Stimulated activated naive B cell treated with anti-CD40 and anti-IgM and Interleukin-4, amounts not matched to agents 10 μg/mL and 1 μg/mL and 100 μg/mL, for 72 hours (primary cell): ENCODE results near the gene NRGN.
"Not testable (repeated sequence)": the region's sequence is repeated elsewhere in the genome, so short reads cannot be mapped to it uniquely, and the experiment has no call there.

Experiments
- ATAC-seq, 2 donors: fragments of 150-1000 bp; cut with Tn5 transposase; replicated peaks; 2 replicates each; pipeline ENCODE4 v1.10.0; 2021; ENCODE audit warnings: moderate library complexity in 1 of 2
- DNase-seq: peaks from one replicate; pipeline ENCODE4 v3.0.0; 2021
- H3K27ac Mint-ChIP-seq: one replicate; pipeline ENCODE4 v1.8.0; 2022; ENCODE audit warnings: mild to moderate bottlenecking, mixed read lengths
- H3K27me3 Mint-ChIP-seq, 2 donors: one replicate each; pipeline ENCODE4 v1.8.0; 2022; ENCODE audit warnings: mixed read lengths in 2 of 2
- H3K36me3 Mint-ChIP-seq, 2 donors: one replicate each; pipeline ENCODE4 v1.8.0; 2022; ENCODE audit warnings: mixed read lengths in 2 of 2, mild to moderate bottlenecking in 1 of 2
- H3K4me1 Mint-ChIP-seq, 2 donors: one replicate each; pipeline ENCODE4 v1.8.0; 2022; ENCODE audit warnings: mixed read lengths in 2 of 2, mild to moderate bottlenecking in 1 of 2
- H3K4me3 Mint-ChIP-seq, 2 donors: one replicate each; pipeline ENCODE4 v1.8.0; 2022; ENCODE audit warnings: mild to moderate bottlenecking in 2 of 2, mixed read lengths in 2 of 2, moderate library complexity in 1 of 2
- H3K9me3 Mint-ChIP-seq, 2 donors: one replicate each; pipeline ENCODE4 v1.8.0; 2022; ENCODE audit warnings: mixed read lengths in 2 of 2, mild to moderate bottlenecking in 1 of 2

The NRGN gene

DNA sequence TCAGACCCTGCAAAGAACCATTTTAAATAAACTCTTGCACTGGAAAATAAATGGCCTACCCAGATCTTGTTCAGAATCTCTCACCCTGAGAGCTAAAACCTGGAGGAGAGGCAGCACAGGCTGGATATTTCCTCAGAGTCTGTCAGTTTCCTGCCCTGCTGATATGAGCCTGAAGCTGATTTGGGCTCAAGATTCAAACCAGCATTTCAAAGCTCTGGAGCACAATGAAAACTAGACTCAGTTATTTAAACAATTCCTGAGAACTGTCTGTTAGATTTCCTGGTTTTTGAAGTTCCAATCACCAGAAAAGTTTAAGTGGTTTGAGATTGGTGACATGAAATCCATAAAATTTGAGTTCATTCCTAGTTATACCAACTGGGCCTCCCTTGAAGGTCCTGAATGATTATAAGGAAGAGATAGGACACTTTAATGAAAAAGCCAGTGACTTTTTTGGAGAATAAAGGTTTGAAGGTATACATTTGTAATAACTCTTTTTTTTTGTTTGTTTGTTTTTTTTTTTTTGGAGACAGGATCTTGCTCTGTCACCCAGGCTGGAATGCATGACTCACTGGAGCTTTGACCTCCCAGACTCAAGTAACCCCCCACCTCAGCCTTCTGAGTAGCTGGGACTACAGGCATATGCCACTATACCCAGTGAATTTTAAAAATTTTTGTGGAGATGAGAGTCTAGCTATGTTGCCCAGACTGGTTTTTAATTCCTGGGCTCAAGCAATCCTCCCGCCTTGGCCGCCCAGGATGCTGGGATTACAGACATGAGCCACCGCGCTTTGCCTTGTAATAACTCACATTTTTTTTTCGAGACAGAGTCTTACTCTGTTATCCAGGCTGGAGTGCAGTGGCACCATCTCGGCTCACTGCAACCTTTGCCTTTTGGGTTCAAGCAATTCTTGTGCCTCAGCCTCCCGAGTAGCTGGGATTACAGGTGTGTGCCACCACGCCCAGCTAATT is 30.3 kb downstream of the NRGN start:
- Mint-ChIP-seq H3K9me3 (no peaks in the 10 kb centered on the region), H3K27me3 (no peaks in the 10 kb centered on the region), H3K4me3 (no peak overlapping the region), H3K27ac (no peak overlapping the region), H3K4me1 (peaks cover under 1 to 3% of the 10 kb centered on the region in 2 donors), H3K36me3 (peaks cover 24 to 32% of the 10 kb centered on the region in 2 donors)
- no peak for DNase-seq
- no peak for ATAC-seq

DNA sequence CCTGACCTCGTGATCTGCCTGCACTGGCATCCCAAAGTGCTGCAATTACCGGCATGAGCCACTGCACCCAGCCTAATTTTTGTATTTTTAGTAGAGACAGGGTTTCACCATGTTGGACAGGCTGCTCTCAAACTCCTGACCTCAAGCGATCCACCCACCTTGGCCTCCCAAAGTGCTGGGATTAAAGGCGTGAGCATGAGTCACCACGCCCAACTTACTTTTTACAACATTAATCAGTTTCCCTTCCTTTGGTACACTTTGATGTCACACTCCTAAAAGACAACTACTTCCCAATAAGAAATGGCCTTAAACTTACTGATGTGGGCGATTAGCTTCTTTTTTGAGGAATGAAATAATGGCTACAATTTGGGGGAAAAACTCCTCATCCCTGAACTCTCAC is 31.2 kb downstream of the NRGN start:
- DNase-seq, H3K4me1 Mint-ChIP-seq, H3K4me3 Mint-ChIP-seq, H3K27ac Mint-ChIP-seq, ATAC-seq, H3K27me3 Mint-ChIP-seq, H3K9me3 Mint-ChIP-seq: not testable (repeated sequence)
- peaks cover 22 to 28% of the 10 kb centered on the region in 2 donors for H3K36me3 Mint-ChIP-seq

DNA sequence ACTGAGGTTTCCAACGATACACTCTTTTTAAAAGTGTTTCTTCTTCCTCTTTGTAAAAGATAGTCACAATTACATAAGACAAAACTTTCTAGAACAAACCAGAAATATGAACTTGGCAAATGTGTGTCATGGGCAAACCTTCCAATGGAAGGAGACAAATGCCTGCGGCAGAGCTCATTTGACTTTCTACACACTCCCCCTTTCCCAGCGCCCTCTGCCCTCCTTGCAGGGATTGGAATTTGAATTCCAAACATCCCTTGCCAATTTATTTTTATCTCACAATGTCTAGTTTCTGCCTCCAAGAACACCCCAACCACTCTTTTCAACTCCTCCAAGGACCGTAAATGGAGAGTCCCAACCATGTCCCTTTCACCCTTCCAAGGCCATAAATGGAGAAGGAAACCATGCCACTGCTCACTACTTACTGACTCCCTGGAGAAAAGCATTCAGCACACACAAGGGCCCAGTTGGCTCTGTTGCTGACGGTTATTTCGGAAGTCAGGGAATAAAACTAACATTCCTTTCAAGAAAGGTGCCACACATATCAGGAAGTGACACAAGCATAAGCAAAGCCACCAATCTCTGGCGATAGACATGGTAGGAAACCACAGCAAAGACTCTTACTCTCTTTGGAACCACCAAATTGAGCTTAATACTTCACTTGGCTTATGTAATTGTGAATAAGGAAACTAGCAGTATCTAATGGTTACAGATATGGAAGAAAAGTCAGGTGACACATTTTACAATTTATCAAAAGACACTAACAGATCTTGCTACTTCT is 37.3 kb downstream of the NRGN start:
- Mint-ChIP-seq H3K9me3 (no peaks in the 10 kb centered on the region), H3K27me3 (no peaks in the 10 kb centered on the region), H3K4me3 (no peak overlapping the region), H3K4me1 (peaks cover 17 to 29% of the 10 kb centered on the region in 2 donors), H3K36me3 (peaks cover 16 to 27% of the 10 kb centered on the region in 2 donors), H3K27ac (no peak overlapping the region)
- ATAC-seq = no peak
- DNase-seq = no peak

DNA sequence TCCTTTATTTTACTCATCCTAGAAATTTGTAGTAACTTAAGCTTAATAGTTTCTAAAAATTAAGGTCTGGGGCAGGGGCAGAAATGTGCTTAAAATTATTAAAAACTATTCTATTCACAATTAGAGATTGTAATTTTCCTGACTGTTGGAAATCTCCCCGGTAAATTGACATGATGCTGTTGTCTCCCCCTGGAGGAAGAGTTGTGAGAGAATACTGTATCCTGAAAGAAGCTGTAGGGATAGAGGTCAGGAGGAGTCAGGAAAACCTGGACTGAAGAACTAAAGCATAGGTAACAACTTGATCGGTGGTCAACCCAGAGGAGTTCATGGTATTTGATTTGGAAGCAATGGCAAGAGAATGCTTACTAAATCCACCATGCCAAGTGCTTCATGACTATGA is 38.5 kb downstream of the NRGN start:
- no peak for DNase-seq
- Mint-ChIP-seq H3K27me3 (no peaks in the 10 kb centered on the region), H3K27ac (no peak overlapping the region), H3K36me3 (peaks cover 13 to 22% of the 10 kb centered on the region in 2 donors), H3K4me1 (peaks cover 17 to 29% of the 10 kb centered on the region in 2 donors), H3K4me3 (no peak overlapping the region), H3K9me3 (no peaks in the 10 kb centered on the region)
- no peak for ATAC-seq

DNA sequence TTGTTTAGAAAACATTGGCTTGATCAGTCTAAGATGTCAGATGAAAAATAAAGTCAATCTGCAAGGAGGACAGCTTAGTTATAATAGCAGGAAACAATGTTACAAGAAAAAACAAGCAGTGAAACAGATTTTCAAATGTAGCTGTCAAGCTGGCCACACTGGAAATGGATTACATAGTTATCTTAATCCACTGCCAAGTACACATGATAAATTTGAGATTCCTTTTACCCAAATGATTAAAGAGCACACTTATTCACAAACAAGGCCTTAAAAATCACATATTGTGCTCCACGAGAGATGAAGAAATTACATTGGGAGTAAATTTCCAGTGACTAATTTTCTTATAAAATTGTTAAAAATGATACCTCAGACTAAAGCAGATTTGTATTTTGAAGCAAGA is 39.8 kb downstream of the NRGN start:
- no peak for DNase-seq
- Mint-ChIP-seq H3K36me3 (peaks cover 13 to 22% of the 10 kb centered on the region in 2 donors), H3K27me3 (no peaks in the 10 kb centered on the region), H3K9me3 (no peaks in the 10 kb centered on the region), H3K27ac (no peak overlapping the region), H3K4me3 (no peak overlapping the region), H3K4me1 (peaks cover 17 to 29% of the 10 kb centered on the region in 2 donors)
- no peak for ATAC-seq

DNA sequence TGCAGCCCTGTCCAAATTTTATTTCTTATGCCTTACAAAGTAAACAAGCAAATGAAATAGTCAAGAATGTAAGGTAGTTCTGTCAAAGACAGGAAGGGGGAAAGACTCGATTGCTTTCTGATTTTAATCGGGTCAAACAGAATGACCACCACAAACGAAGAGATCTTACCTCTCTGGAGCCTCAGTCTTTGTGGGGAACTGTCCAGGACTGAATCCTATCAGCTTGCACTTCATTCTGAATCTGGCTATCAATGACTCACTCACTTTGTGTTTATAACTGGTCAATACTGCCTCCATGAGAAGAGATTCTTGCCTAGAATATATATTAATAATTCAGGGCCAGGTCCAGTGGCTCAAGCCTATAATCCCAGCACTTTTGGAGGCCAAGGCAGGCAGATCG is 43.3 kb downstream of the NRGN start:
- H3K4me3 Mint-ChIP-seq = no peak overlapping the region
- H3K4me1 Mint-ChIP-seq = no peaks in the 10 kb centered on the region
- ATAC-seq (no peak), DNase-seq (no peak)
- H3K27ac Mint-ChIP-seq = no peak overlapping the region
- peaks cover 8% of the 10 kb centered on the region in 2 donors for H3K36me3 Mint-ChIP-seq
- no peaks in the 10 kb centered on the region for H3K27me3 Mint-ChIP-seq
- no peaks in the 10 kb centered on the region for H3K9me3 Mint-ChIP-seq

DNA sequence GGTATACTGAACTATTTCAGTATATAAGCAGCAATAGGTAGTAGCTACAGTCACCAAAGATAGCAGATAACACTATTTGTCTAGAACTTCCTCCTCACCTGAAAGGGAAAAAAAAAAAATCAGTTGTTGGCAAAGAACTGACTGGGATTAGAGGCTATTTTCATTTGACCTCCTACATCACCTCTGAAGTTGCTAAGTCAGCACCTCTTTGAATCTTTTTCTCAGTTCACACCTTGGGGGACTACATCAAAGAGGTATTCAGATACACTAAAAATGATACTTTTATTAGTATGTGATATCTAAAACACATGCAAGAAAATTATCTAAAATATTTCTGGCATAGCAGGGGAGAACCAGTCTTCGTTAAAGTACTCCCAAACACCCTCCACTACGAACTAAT is 44.3 kb downstream of the NRGN start:
- H3K27me3 Mint-ChIP-seq = no peaks in the 10 kb centered on the region
- H3K4me3 Mint-ChIP-seq = no peak overlapping the region
- H3K4me1 Mint-ChIP-seq = no peaks in the 10 kb centered on the region
- H3K36me3 Mint-ChIP-seq = no peaks in the 10 kb centered on the region
- ATAC-seq (no peak), DNase-seq (no peak)
- H3K9me3 Mint-ChIP-seq = no peaks in the 10 kb centered on the region
- H3K27ac Mint-ChIP-seq = no peak overlapping the region

DNA sequence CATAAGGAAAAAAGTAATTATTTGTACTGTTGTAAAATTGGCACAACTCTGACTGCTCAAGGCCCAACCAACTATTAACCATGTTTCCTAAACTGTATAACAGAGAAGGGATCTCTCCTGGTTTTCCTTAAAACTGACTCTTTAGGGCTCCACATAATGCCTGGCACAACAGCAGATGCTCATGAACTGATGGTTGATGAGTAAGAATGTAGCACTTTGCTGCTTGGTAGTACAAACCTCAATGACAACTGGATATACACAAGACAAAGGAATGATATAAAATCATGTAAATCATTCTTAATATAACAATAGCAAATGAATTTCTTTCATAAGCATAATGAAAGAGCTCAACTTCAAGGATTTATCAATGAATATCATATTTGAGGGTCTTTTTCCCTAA is 48.8 kb downstream of the NRGN start:
- H3K4me3 Mint-ChIP-seq = no peak overlapping the region
- no peaks in the 10 kb centered on the region for H3K27me3 Mint-ChIP-seq
- peaks cover 3% of the 10 kb centered on the region in 2 donors for H3K36me3 Mint-ChIP-seq
- H3K4me1 Mint-ChIP-seq = peaks cover 11 to 25% of the 10 kb centered on the region in 2 donors
- no peak for DNase-seq
- H3K9me3 Mint-ChIP-seq = no peaks in the 10 kb centered on the region
- ATAC-seq = no peak
- H3K27ac Mint-ChIP-seq = no peak overlapping the region

DNA sequence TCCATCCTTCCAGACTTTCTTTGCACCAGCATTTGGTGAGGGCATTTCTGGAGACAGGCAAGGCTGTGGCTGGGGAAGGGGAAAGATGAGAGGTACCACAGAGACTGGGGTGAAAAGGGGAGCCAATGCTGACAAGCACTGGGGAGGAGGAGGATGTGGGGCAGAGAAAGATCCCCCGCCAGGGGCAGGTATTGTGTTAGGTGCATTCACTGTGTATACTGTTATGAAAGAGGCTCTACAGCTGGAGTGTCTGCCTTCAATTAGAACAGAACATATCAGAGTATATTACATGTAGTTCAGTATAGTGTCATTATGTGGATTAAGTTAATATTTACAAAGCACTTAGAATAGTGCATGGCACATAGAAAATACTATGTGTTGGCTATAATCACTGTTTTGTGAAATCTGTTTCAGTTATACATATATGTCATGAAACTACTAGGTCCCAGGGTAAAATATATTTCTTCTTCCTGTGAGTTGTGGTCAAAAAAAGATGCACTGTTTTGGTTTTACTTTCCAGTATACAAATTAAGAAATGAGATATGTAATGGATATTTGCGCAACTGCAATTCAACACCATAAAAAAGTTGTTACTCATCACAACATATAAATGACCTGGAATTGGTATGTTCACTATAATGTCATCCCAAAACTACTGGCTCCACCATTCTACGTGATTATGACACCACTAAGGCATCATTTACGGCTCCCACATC is 52.0 kb downstream of the NRGN start:
- no peak overlapping the region for H3K27ac Mint-ChIP-seq
- no peak overlapping the region for H3K4me3 Mint-ChIP-seq
- H3K27me3 Mint-ChIP-seq = no peaks in the 10 kb centered on the region
- DNase-seq (no peak), ATAC-seq (no peak)
- H3K4me1 Mint-ChIP-seq = peaks cover 11 to 25% of the 10 kb centered on the region in 2 donors
- no peaks in the 10 kb centered on the region for H3K9me3 Mint-ChIP-seq
- peaks cover 3 to 6% of the 10 kb centered on the region in 2 donors for H3K36me3 Mint-ChIP-seq

DNA sequence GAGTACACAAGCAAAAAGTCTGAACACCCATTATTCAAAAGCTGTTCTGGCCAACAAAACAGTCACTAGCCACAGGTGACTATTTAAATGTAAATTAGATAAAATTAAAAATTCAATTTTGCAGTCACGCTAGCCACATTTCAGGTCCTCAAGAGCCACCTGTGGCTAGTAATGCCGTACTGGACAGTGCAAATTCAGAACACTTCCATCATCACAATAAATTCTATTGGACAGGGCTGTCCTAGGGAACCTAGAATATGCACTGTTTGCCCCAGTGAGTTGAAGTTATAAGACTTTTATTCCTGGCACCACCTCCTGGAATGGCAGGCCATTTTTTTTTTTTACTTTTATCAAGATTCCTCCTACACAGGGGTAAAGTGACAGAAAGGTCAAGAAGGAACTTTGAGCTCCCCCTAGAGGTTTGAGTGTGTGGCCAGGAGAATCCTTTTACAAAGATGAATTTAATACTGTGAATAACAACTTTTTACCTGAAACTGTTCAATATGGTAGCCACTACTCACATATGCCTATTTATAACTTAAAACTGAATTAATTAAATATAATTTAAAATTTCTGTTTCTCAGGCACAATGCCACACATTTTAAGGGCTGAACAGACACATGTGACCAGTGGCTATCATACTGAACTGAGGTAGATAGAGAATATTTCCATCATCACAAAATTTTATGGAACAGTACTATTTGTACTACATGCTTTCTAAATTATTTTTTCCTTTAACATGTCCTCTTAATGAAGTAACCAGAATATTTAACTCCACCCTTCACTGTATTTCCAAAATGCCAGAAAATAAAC is 53.9 kb downstream of the NRGN start:
- no peaks in the 10 kb centered on the region for H3K9me3 Mint-ChIP-seq
- H3K4me1 Mint-ChIP-seq = peaks cover 14 to 34% of the 10 kb centered on the region in 2 donors
- DNase-seq (no peak), ATAC-seq (peak; percentile 66 to 84)
- peaks cover 3 to 6% of the 10 kb centered on the region in 2 donors for H3K36me3 Mint-ChIP-seq
- H3K4me3 Mint-ChIP-seq = no peak overlapping the region
- H3K27ac Mint-ChIP-seq = no peak overlapping the region
- no peaks in the 10 kb centered on the region for H3K27me3 Mint-ChIP-seq

DNA sequence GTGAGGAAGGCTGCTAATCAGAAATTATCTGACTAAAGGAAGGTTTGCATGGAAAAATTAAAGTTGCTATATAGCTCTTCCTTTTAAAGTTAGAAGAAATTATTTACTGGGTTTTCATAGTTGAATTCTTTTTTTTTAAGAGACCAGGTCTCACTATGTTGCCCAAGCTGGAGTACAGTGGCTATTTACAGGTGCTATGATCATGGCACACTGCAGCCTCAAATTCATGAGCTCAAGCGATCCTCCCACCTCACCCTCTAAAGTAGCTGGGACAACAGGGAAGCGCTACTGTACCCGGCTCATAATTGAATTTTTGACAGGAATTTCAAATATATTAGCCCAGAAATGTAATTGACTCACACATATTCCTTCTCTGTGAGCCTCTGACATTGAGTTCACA is 56.6 kb downstream of the NRGN start:
- ATAC-seq (no peak), DNase-seq (no peak)
- Mint-ChIP-seq H3K27me3 (no peaks in the 10 kb centered on the region), H3K4me1 (peaks cover 15 to 32% of the 10 kb centered on the region in 2 donors), H3K36me3 (peaks cover 3 to 4% of the 10 kb centered on the region in 2 donors), H3K4me3 (no peak overlapping the region), H3K27ac (no peak overlapping the region), H3K9me3 (no peaks in the 10 kb centered on the region)
